Brain microvascular endothelial cell (primary cell): ENCODE data around the gene PTPRN2.
"Not testable (repeated sequence)": the region's sequence is repeated elsewhere in the genome, so short reads cannot be mapped to it uniquely, and the experiment has no call there.

Experiments
- DNase-seq: peaks from one replicate; pipeline ENCODE4 v3.0.0-alpha.2; 2020
- H3K27ac ChIP-seq: fragments of 250-450 bp; sonication (Bioruptor Pico); 2 replicates; pipeline ENCODE4 v1.5.1; 2020; ENCODE audit warnings: mild to moderate bottlenecking, moderate library complexity
- H3K27me3 ChIP-seq: fragments of 250-450 bp; sonication (Bioruptor Pico); replicated peaks from 2 replicates; pipeline ENCODE4 v1.5.1; 2020; ENCODE audit warnings: mild to moderate bottlenecking
- H3K36me3 ChIP-seq: fragments of 250-450 bp; sonication (Bioruptor Pico); replicated peaks from 2 replicates; pipeline ENCODE4 v1.5.1; 2020; ENCODE audit warnings: mild to moderate bottlenecking
- H3K4me3 ChIP-seq: 2 replicates; pipeline ENCODE4 v1.5.1; 2011; ENCODE audit warnings: low read depth, mild to moderate bottlenecking, control low read depth, low read length, moderate library complexity
- CTCF ChIP-seq: IDR thresholded peaks from 2 replicates; pipeline ENCODE4 v1.5.1; 2011; ENCODE audit warnings: low read depth, mild to moderate bottlenecking, moderate library complexity, low read length, control low read depth, inconsistent platforms; ENCODE audit errors: missing control alignments
- in situ Hi-C: cut with HindIII; loops from 2 replicates; pipeline ENCODE4 v1.10.0; 2017; ENCODE audit warnings: low sequenced_read_pairs, low pct_ligation_motif_present

PTPRN2 gene

GRCh38 chr7:157702311-157703023 lies 885.2 kb downstream of the PTPRN2 start:
- in situ Hi-C loops = no loop called here
- Histone ChIP-seq H3K27ac (no peak overlapping the region), H3K36me3 (no peaks in the 10 kb centered on the region), H3K27me3 (no peaks in the 10 kb centered on the region), H3K4me3 (no peak overlapping the region)
- no peak for TF ChIP-seq CTCF
- DNase-seq = no peak

GRCh38 chr7:157701395-157702180 lies 886.0 kb downstream of the PTPRN2 start:
- in situ Hi-C loops, H3K36me3 ChIP-seq, DNase-seq, H3K4me3 ChIP-seq, H3K27ac ChIP-seq, H3K27me3 ChIP-seq: not testable (repeated sequence)

- no peak for TF ChIP-seq CTCF
- no peaks in the 10 kb centered on the region for H3K27me3 ChIP-seq
- no peak overlapping the region for H3K4me3 ChIP-seq
- H3K27ac ChIP-seq = no peak overlapping the region
- in situ Hi-C loops = no loop called here
- no peaks in the 10 kb centered on the region for H3K36me3 ChIP-seq
- DNase-seq = no peak
These were observed 887.2 kb downstream of the PTPRN2 start for GRCh38 chr7:157700231-157701005.

GRCh38 chr7:157699357-157700013 lies 888.1 kb downstream of the PTPRN2 start:
- no peak for TF ChIP-seq CTCF
- Histone ChIP-seq H3K4me3 (no peak overlapping the region), H3K36me3 (no peaks in the 10 kb centered on the region), H3K27ac (no peak overlapping the region), H3K27me3 (no peaks in the 10 kb centered on the region)
- no peak for DNase-seq
- in situ Hi-C loops = no loop called here

GRCh38 chr7:157697287-157697686 lies 890.3 kb downstream of the PTPRN2 start:
- H3K36me3 ChIP-seq, H3K27ac ChIP-seq, in situ Hi-C loops, H3K4me3 ChIP-seq, DNase-seq: not testable (repeated sequence)
- peaks cover 18% of the 10 kb centered on the region for H3K27me3 ChIP-seq

GRCh38 chr7:157695609-157696008 lies 892.0 kb downstream of the PTPRN2 start:
- H3K27ac ChIP-seq, DNase-seq, H3K4me3 ChIP-seq, in situ Hi-C loops, H3K36me3 ChIP-seq: not testable (repeated sequence)
- H3K27me3 ChIP-seq = peaks cover 29% of the 10 kb centered on the region

GRCh38 chr7:157694376-157694665 lies 893.3 kb downstream of the PTPRN2 start:
- Histone ChIP-seq H3K4me3 (no peak overlapping the region), H3K27me3 (peaks cover 41% of the 10 kb centered on the region), H3K27ac (no peak overlapping the region), H3K36me3 (no peaks in the 10 kb centered on the region)
- no peak for TF ChIP-seq CTCF
- DNase-seq = no peak
- in situ Hi-C loops = no loop called here
